Fibroblast of skin of right biceps (primary cell): ENCODE data around the gene TMCC2.
"Not testable (repeated sequence)": the region's sequence is repeated elsewhere in the genome, so short reads cannot be mapped to it uniquely, and the experiment has no call there.

ENCODE experiments used
- DNase-seq: peaks from one replicate; pipeline ENCODE4 v3.0.0-alpha.2; 2013

Gene TMCC2

GRCh38 chr1:205261946-205262691 is 34.4 kb downstream of the TMCC2 start:
- DNase-seq: peak; percentile 89

- DNase-seq: peak; percentile 59
Measured at GRCh38 chr1:205262731-205263171, 35.0 kb downstream of the TMCC2 start.

DNA sequence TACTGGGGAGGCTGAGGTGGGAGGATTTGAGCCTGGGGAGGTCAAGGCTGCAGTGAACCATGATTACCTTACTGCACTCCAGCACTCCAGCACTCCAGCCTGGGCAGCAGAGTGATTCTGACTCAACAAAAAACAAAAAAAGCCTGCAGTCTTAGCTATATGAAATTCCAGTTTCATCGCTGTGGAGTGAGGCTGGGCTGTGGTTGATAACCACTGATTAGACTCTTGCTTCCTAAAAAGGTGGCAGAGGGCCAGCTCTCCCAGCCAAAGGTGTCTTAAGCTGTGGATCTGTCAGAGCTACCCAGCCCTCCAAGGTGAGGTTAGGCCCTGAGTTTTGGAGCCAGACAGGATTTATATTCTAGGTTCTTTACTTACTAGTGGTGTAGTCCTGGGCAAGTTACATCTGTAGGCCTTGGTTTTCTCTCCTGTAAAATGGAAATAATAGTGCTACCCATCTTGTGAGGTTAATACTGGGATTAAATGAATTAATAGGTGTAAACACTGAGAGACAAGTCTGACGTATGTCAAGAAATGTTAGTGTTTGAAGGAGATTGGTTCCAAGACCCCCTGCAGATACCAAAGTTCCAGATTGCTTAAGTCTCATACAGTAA is 35.9 kb downstream of the TMCC2 start:
- peak; percentile 74 for DNase-seq

- DNase-seq: no peak
Measured at GRCh38 chr1:205266611-205267305, 39.0 kb downstream of the TMCC2 start.

DNA sequence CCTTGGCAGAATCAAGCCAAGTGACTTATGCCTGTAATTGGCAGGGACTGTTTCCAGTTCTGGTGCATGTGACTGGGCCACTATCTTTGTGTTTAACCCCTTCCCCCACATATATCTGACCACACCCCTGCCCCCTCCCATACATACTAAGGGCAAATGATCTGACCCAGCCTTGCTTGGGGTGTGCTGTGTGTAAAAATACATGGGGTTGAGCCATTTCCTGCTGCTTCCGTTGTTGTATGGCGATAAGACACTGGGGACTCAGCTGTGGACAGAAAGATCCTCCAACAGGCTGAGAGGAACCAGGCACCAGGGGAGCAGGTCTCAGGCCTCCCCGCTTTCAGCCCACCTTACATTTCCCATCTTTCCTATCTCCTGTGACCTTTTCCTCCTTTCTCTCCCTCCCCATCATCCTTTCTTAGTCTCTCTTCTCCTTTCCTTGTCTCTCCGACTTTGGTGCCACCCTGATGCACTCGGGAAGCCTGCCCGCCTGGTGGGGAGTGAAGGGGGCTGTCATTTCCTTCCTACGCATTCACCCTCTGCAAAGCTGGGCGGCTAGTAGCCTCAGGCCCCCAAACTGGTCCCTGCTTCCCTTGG is 39.7 kb downstream of the TMCC2 start:
- no peak for DNase-seq

DNA sequence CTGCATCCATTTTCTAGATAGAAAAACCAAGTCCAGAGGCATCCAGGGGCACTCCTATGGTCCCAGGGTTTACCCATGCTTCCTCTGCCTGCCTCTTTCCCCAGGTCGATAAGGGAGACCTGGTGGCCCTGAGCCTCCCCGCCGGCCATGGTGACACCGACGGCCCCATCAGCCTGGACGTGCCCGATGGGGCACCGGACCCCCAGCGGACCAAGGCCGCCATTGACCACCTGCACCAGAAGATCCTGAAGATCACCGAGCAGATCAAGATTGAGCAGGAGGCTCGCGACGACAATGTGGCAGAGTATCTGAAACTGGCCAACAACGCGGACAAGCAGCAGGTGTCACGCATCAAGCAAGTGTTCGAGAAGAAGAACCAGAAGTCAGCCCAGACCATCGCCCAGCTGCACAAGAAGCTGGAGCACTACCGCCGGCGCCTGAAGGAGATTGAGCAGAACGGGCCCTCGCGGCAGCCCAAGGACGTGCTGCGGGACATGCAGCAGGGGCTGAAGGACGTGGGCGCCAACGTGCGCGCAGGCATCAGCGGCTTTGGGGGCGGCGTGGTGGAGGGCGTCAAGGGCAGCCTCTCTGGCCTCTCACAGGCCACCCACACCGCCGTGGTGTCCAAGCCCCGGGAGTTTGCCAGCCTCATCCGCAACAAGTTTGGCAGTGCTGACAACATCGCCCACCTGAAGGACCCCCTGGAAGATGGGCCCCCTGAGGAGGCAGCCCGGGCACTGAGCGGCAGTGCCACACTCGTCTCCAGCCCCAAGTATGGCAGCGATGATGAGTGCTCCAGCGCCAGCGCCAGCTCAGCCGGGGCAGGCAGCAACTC is 41.3 kb downstream of the TMCC2 start:
- no peak for DNase-seq

DNA sequence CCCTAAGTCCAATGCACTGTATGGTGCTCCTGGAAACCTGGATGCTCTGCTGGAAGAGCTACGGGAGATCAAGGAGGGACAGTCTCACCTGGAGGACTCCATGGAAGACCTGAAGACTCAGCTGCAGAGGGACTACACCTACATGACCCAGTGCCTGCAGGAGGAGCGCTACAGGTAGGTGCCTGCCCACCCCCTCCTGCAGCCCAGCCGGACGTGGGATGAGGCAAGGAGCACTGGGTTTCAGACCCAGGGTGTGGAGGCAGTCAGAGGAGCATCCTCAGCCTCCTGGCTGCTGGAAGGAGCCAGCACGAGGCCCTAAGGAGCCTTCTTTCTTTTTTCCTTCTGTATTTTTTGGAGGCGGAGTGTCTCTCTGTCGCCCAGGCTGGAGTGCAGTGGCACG is 42.0 kb downstream of the TMCC2 start:
- no peak for DNase-seq

DNA sequence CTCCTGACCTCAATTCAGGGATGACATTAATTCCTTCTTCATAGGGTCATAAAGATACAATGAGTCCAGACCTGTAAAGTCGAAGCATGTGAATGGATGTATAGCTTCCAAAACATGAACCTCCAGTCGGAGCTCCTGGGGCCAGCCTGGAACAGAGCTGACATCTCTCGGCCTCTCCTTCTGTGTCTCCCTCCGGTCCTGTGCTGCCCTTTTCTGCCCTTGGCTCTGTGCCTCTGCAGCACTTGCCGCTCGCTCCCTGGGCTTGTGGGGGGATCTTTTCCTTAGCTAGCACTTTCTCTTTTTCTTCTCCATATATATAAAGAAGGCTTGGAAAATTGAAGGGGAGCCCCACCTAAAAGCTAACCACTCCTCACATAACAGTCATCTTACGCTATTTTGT is 42.5 kb downstream of the TMCC2 start:
- DNase-seq: no peak

- DNase-seq: peak; percentile 57
Measured at GRCh38 chr1:205270764-205271163, 43.0 kb downstream of the TMCC2 start.

DNA sequence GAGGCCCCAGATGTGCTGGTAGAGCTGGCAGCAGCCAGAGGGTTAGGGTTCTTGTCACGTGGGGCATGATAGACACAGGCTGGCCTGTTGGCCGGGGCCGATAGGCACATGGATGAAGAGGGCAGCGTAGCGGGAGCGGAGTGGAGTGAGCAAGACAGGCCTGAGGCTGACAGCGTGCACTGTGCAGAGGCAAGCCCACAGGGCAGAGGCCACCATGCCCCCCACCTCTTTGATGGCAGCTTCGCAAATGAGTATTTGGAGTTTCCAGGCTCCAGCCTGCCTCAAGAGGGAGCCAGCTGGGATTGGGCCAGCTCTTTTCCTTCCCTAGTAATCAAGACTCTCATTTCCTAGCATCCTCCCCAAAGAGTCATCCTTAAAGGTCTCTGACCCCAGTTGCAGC is 43.5 kb downstream of the TMCC2 start:
- DNase-seq: peak; percentile 49

DNA sequence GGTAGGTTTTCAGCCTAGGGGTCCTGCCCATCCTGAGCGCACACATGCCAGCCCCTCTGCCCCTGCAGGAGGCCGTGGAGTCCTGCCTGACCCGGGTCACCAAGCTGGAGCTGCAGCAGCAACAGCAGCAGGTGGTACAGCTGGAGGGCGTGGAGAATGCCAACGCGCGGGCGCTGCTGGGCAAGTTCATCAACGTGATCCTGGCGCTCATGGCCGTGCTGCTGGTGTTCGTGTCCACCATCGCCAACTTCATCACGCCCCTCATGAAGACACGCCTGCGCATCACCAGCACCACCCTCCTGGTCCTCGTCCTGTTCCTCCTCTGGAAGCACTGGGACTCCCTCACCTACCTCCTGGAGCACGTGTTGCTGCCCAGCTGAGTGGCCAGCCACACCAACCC is 44.0 kb downstream of the TMCC2 start:
- DNase-seq: no peak

- DNase-seq: no peak
Measured at GRCh38 chr1:205272536-205272935, 44.8 kb downstream of the TMCC2 start.

DNA sequence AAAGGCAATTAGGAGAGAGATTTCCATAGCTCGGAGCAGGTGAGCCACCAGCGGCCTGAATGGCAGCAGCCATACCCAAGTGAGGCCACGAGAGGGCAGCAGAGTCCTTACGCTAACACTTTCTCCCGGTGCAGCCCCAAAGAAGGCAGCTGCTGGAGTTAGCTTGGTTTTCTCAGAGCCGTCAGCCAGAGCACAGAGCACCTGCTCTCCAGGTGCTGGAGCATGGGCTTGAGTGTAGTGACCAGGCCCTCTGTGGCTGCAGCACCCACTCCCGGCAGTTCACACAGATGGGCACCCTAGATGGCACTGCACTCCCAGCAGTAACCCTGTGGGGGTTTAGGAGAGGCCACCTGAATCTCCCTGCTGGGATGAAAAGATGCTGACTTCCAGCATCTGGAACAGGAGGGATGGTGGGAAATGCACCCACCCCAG is 45.8 kb downstream of the TMCC2 start:
- peak; percentile 65 for DNase-seq

DNA sequence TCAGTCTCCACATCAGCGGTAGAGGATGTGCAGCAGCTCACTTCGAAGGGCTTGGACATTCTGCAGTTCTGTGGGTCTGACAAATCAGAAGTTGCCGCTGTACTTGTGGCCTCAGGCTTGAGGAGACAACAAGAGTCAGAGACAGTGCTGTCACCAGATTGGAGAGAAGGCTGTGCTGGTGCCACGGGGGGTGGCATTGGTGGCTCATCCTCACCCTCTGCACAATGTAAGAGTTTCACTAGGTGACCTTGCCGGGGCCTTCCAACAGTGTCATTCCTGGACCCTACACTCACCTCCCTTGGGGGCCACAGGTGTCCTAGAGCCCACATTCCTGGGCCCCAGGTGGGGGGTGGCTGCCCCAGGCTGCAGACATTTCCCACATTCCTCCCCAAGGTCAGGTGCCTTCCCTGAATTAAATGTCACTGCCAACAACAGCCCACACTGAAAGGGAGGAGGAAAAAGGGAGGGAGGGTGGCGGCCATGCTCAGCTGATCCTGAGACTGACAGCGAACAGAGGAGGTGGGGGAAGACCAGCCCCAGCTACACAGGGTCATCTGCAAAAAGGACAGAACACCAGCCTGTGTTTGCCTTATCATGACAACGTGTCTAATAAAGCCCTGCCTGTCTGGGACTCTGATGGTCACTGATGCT is 46.4 kb downstream of the TMCC2 start:
- DNase-seq: no peak

- no peak for DNase-seq
Measured at GRCh38 chr1:205275133-205275532, 47.4 kb downstream of the TMCC2 start.

- DNase-seq: no peak
Measured at GRCh38 chr1:205275916-205276688, 48.4 kb downstream of the TMCC2 start.

- DNase-seq: no peak
Measured at GRCh38 chr1:205276689-205277065, 48.9 kb downstream of the TMCC2 start.

GRCh38 chr1:205279986-205280385 is 52.2 kb downstream of the TMCC2 start:
- DNase-seq: no peak

- DNase-seq: not testable (repeated sequence)
Measured at GRCh38 chr1:205280666-205281395, 53.1 kb downstream of the TMCC2 start.
